Measurements from ENCODE around the gene MMP17.

The MMP17 gene

GRCh38 chr12:131855521-131856142 lies 27.4 kb downstream of the MMP17 start:
- no peaks in the 10 kb centered on the region for H3K9me3 ChIP-seq (ENCODE audit: control insufficient read depth in 1 of 2, low read length in 2 of 2)
- H3K27me3 ChIP-seq (ENCODE audit: control insufficient read depth in 1 of 2, insufficient read depth in 2 of 2, low read length in 2 of 2): peaks cover 4 to 15% of the 10 kb centered on the region in 2 donors
- H3K27ac ChIP-seq (ENCODE audit: low read depth, low read length): no peak overlapping the region
- no peak overlapping the region for H3K9ac ChIP-seq (ENCODE audit: low read depth in 1 of 2, low read length in 2 of 2)
- H3K4me1 ChIP-seq (ENCODE audit: control insufficient read depth in 1 of 2, insufficient read depth in 2 of 2, low read length in 2 of 2): no peaks in the 10 kb centered on the region
- no peak overlapping the region for H3K4me3 ChIP-seq (ENCODE audit: low read depth in 1 of 2, low read length in 2 of 2)
- H3K36me3 ChIP-seq (ENCODE audit: control insufficient read depth in 1 of 2, insufficient read depth in 2 of 2, low read length in 2 of 2): no peaks in the 10 kb centered on the region

- no peak overlapping the region for H3K27ac ChIP-seq (ENCODE audit: low read depth, low read length)
- H3K9me3 ChIP-seq (ENCODE audit: control insufficient read depth in 1 of 2, low read length in 2 of 2): no peaks in the 10 kb centered on the region
- H3K9ac ChIP-seq (ENCODE audit: low read depth in 1 of 2, low read length in 2 of 2): no peak overlapping the region
- H3K4me3 ChIP-seq (ENCODE audit: low read depth in 1 of 2, low read length in 2 of 2): no peak overlapping the region
- peaks cover 0 to 4% of the 10 kb centered on the region in 2 donors for H3K4me1 ChIP-seq (ENCODE audit: control insufficient read depth in 1 of 2, insufficient read depth in 2 of 2, low read length in 2 of 2)
- peaks cover 4 to 15% of the 10 kb centered on the region in 2 donors for H3K27me3 ChIP-seq (ENCODE audit: control insufficient read depth in 1 of 2, insufficient read depth in 2 of 2, low read length in 2 of 2)
- no peaks in the 10 kb centered on the region for H3K36me3 ChIP-seq (ENCODE audit: control insufficient read depth in 1 of 2, insufficient read depth in 2 of 2, low read length in 2 of 2)
These were observed 28.3 kb downstream of the MMP17 start for GRCh38 chr12:131856366-131857097.

GRCh38 chr12:131857908-131858850 lies 30.0 kb downstream of the MMP17 start:
- Histone ChIP-seq H3K9me3 (ENCODE audit: control insufficient read depth in 1 of 2, low read length in 2 of 2) (no peaks in the 10 kb centered on the region), H3K36me3 (ENCODE audit: control insufficient read depth in 1 of 2, insufficient read depth in 2 of 2, low read length in 2 of 2) (no peaks in the 10 kb centered on the region), H3K9ac (ENCODE audit: low read depth in 1 of 2, low read length in 2 of 2) (no peak overlapping the region), H3K4me1 (ENCODE audit: control insufficient read depth in 1 of 2, insufficient read depth in 2 of 2, low read length in 2 of 2) (peaks cover 0 to 4% of the 10 kb centered on the region in 2 donors), H3K27me3 (ENCODE audit: control insufficient read depth in 1 of 2, insufficient read depth in 2 of 2, low read length in 2 of 2) (peaks cover 4 to 15% of the 10 kb centered on the region in 2 donors), H3K4me3 (ENCODE audit: low read depth in 1 of 2, low read length in 2 of 2) (no peak overlapping the region), H3K27ac (ENCODE audit: low read depth, low read length) (no peak overlapping the region)

GRCh38 chr12:131860472-131861260 lies 32.5 kb downstream of the MMP17 start:
- peaks cover 4 to 6% of the 10 kb centered on the region in 2 donors for H3K27me3 ChIP-seq (ENCODE audit: control insufficient read depth in 1 of 2, insufficient read depth in 2 of 2, low read length in 2 of 2)
- no peaks in the 10 kb centered on the region for H3K36me3 ChIP-seq (ENCODE audit: control insufficient read depth in 1 of 2, insufficient read depth in 2 of 2, low read length in 2 of 2)
- H3K4me1 ChIP-seq (ENCODE audit: control insufficient read depth in 1 of 2, insufficient read depth in 2 of 2, low read length in 2 of 2): peaks cover 0 to 4% of the 10 kb centered on the region in 2 donors
- H3K4me3 ChIP-seq (ENCODE audit: low read depth in 1 of 2, low read length in 2 of 2): peak overlapping the region; percentile 5 to 14
- no peak overlapping the region for H3K27ac ChIP-seq (ENCODE audit: low read depth, low read length)
- H3K9ac ChIP-seq (ENCODE audit: low read depth in 1 of 2, low read length in 2 of 2): no peak overlapping the region
- no peaks in the 10 kb centered on the region for H3K9me3 ChIP-seq (ENCODE audit: control insufficient read depth in 1 of 2, low read length in 2 of 2)

GRCh38 chr12:131861261-131862083 lies 33.3 kb downstream of the MMP17 start:
- H3K27ac ChIP-seq (ENCODE audit: low read depth, low read length): no peak overlapping the region
- no peak overlapping the region for H3K9ac ChIP-seq (ENCODE audit: low read depth in 1 of 2, low read length in 2 of 2)
- H3K27me3 ChIP-seq (ENCODE audit: control insufficient read depth in 1 of 2, insufficient read depth in 2 of 2, low read length in 2 of 2): no peaks in the 10 kb centered on the region
- H3K4me1 ChIP-seq (ENCODE audit: control insufficient read depth in 1 of 2, insufficient read depth in 2 of 2, low read length in 2 of 2): peaks cover 0 to 4% of the 10 kb centered on the region in 2 donors
- H3K4me3 ChIP-seq (ENCODE audit: low read depth in 1 of 2, low read length in 2 of 2): peak overlapping the region in 1 of 2 donors; percentile 14
- no peaks in the 10 kb centered on the region for H3K36me3 ChIP-seq (ENCODE audit: control insufficient read depth in 1 of 2, insufficient read depth in 2 of 2, low read length in 2 of 2)
- H3K9me3 ChIP-seq (ENCODE audit: control insufficient read depth in 1 of 2, low read length in 2 of 2): no peaks in the 10 kb centered on the region

- Histone ChIP-seq H3K4me3 (ENCODE audit: low read depth in 1 of 2, low read length in 2 of 2) (no peak overlapping the region), H3K9me3 (ENCODE audit: control insufficient read depth in 1 of 2, low read length in 2 of 2) (no peaks in the 10 kb centered on the region), H3K4me1 (ENCODE audit: control insufficient read depth in 1 of 2, insufficient read depth in 2 of 2, low read length in 2 of 2) (peaks cover 0 to 4% of the 10 kb centered on the region in 2 donors), H3K27ac (ENCODE audit: low read depth, low read length) (no peak overlapping the region), H3K27me3 (ENCODE audit: control insufficient read depth in 1 of 2, insufficient read depth in 2 of 2, low read length in 2 of 2) (no peaks in the 10 kb centered on the region), H3K36me3 (ENCODE audit: control insufficient read depth in 1 of 2, insufficient read depth in 2 of 2, low read length in 2 of 2) (no peaks in the 10 kb centered on the region), H3K9ac (ENCODE audit: low read depth in 1 of 2, low read length in 2 of 2) (no peak overlapping the region)
These were observed 33.9 kb downstream of the MMP17 start for GRCh38 chr12:131862084-131862441.

GRCh38 chr12:131862600-131862993 lies 34.4 kb downstream of the MMP17 start:
- no peak overlapping the region for H3K27ac ChIP-seq (ENCODE audit: low read depth, low read length)
- H3K4me1 ChIP-seq (ENCODE audit: control insufficient read depth in 1 of 2, insufficient read depth in 2 of 2, low read length in 2 of 2): peaks cover 0 to 4% of the 10 kb centered on the region in 2 donors
- no peaks in the 10 kb centered on the region for H3K27me3 ChIP-seq (ENCODE audit: control insufficient read depth in 1 of 2, insufficient read depth in 2 of 2, low read length in 2 of 2)
- H3K4me3 ChIP-seq (ENCODE audit: low read depth in 1 of 2, low read length in 2 of 2): no peak overlapping the region
- no peak overlapping the region for H3K9ac ChIP-seq (ENCODE audit: low read depth in 1 of 2, low read length in 2 of 2)
- H3K36me3 ChIP-seq (ENCODE audit: control insufficient read depth in 1 of 2, insufficient read depth in 2 of 2, low read length in 2 of 2): no peaks in the 10 kb centered on the region
- H3K9me3 ChIP-seq (ENCODE audit: control insufficient read depth in 1 of 2, low read length in 2 of 2): no peaks in the 10 kb centered on the region

- no peaks in the 10 kb centered on the region for H3K9me3 ChIP-seq (ENCODE audit: control insufficient read depth in 1 of 2, low read length in 2 of 2)
- H3K27me3 ChIP-seq (ENCODE audit: control insufficient read depth in 1 of 2, insufficient read depth in 2 of 2, low read length in 2 of 2): no peaks in the 10 kb centered on the region
- no peaks in the 10 kb centered on the region for H3K36me3 ChIP-seq (ENCODE audit: control insufficient read depth in 1 of 2, insufficient read depth in 2 of 2, low read length in 2 of 2)
- H3K4me1 ChIP-seq (ENCODE audit: control insufficient read depth in 1 of 2, insufficient read depth in 2 of 2, low read length in 2 of 2): peaks cover 0 to 4% of the 10 kb centered on the region in 2 donors
- no peak overlapping the region for H3K9ac ChIP-seq (ENCODE audit: low read depth in 1 of 2, low read length in 2 of 2)
- H3K27ac ChIP-seq (ENCODE audit: low read depth, low read length): no peak overlapping the region
- H3K4me3 ChIP-seq (ENCODE audit: low read depth in 1 of 2, low read length in 2 of 2): no peak overlapping the region
These were observed 35.0 kb downstream of the MMP17 start for GRCh38 chr12:131862994-131863710.

Measured in duodenal mucosa (tissue), 2 donors.